IMR-90 (cell line): ENCODE results near the gene NANOS1. TPM values are rescaled to one million over a fixed set of nuclear protein-coding genes. Genes with fewer than 3 reads are reported as not detected.

Experiments used
- ATAC-seq: fragments of 200-7000 bp; cut with Tn5 transposase; 2 replicates; pipeline ENCODE4 v1.9.1; 2020; ENCODE audit warnings: low read depth, mild to moderate bottlenecking, moderate library complexity
- BruUV-seq: library from RNA; stranded (reverse); fragments of 400-500 nt; replicated peaks from 2 replicates; lab custom pipeline; 2021; lab: Mats Ljungman, UMichigan
- CTCF ChIA-PET: fragments of 300-600 bp; formaldehyde crosslinking; extraction: SDS; loops from one replicate; lab custom pipeline; 2021; ENCODE audit warnings: antibody characterized with exemption; lab: Yijun Ruan, JAX
- POLR2A ChIA-PET: fragments of 300-600 bp; sonication (Branson Sonifier 250); formaldehyde crosslinking; loops from one replicate; lab custom pipeline; 2022; ENCODE audit warnings: antibody characterized with exemption; ENCODE audit not compliant: unreplicated experiment; lab: Charles Lee
- DNase-seq: peaks from one replicate; pipeline ENCODE4 v3.0.0; 2013
- H2AFZ ChIP-seq: replicated peaks from 2 replicates; pipeline ENCODE3; 2013; ENCODE audit warnings: low read length, mild to moderate bottlenecking; ENCODE audit not compliant: poor library complexity
- H2AK5ac ChIP-seq: 2 replicates; pipeline ENCODE4 v1.6.1; 2013; ENCODE audit warnings: low read depth, low read length, inconsistent platforms
- H2AK9ac ChIP-seq: replicated peaks from 2 replicates; pipeline ENCODE3; 2013; ENCODE audit warnings: mild to moderate bottlenecking, low read depth, low read length, moderate library complexity; ENCODE audit not compliant: poor library complexity
- H2BK120ac ChIP-seq: 2 replicates; pipeline ENCODE4 v1.6.1; 2013; ENCODE audit warnings: low read depth, low read length, inconsistent platforms
- H2BK15ac ChIP-seq: 3 replicates; pipeline ENCODE4 v1.6.1; 2013; ENCODE audit warnings: low read depth, low read length, inconsistent platforms
- H2BK20ac ChIP-seq: 2 replicates; pipeline ENCODE4 v1.6.1; 2013; ENCODE audit warnings: low read depth, mild to moderate bottlenecking, inconsistent platforms, low read length, moderate library complexity
- H2BK5ac ChIP-seq: 2 replicates; pipeline ENCODE4 v1.6.1; 2013; ENCODE audit warnings: mild to moderate bottlenecking, low read depth, low read length, inconsistent platforms; ENCODE audit not compliant: poor library complexity, severe bottlenecking
- H3K14ac ChIP-seq: replicated peaks from 2 replicates; pipeline ENCODE4 v1.6.1; 2013; ENCODE audit warnings: low read depth, low read length, inconsistent platforms
- H3K18ac ChIP-seq: 2 replicates; pipeline ENCODE4 v1.6.1; 2013; ENCODE audit warnings: low read depth, low read length, control low read depth
- H3K23ac ChIP-seq: 2 replicates; pipeline ENCODE4 v1.6.1; 2013; ENCODE audit warnings: low read depth, low read length, inconsistent platforms
- H3K27ac ChIP-seq: 2 replicates; pipeline ENCODE4 v1.5.1; 2013; ENCODE audit warnings: mild to moderate bottlenecking, control low read depth, low read length; ENCODE audit not compliant: insufficient read depth
- H3K27me3 ChIP-seq: 2 replicates; pipeline ENCODE4 v1.6.1; 2013; ENCODE audit warnings: low read length; ENCODE audit not compliant: control insufficient read depth, insufficient read depth
- H3K36me3 ChIP-seq: 2 replicates; pipeline ENCODE4 v1.6.1; 2013; ENCODE audit warnings: low read length, mixed read lengths; ENCODE audit not compliant: control insufficient read depth, insufficient read depth
- H3K4ac ChIP-seq: 2 replicates; pipeline ENCODE4 v1.6.1; 2013; ENCODE audit warnings: low read depth, low read length, inconsistent platforms
- H3K4me1 ChIP-seq: 2 replicates; pipeline ENCODE4 v1.6.1; 2013; ENCODE audit warnings: low read length, mixed read lengths; ENCODE audit not compliant: control insufficient read depth, insufficient read depth
- H3K4me2 ChIP-seq: 2 replicates; pipeline ENCODE4 v1.6.1; 2013; ENCODE audit warnings: low read depth, mild to moderate bottlenecking, control low read depth, low read length, moderate library complexity
- H3K4me3 ChIP-seq: 2 replicates; pipeline ENCODE4 v1.5.1; 2013; ENCODE audit warnings: low read depth, mild to moderate bottlenecking, control low read depth, low read length, moderate library complexity; ENCODE audit not compliant: insufficient read depth
- H3K56ac ChIP-seq: 2 replicates; pipeline ENCODE4 v1.6.1; 2013; ENCODE audit warnings: low read length, inconsistent platforms; ENCODE audit not compliant: insufficient read depth; ENCODE audit errors: extremely low read depth
- H3K79me1 ChIP-seq, 2 experiments: 2 replicates each; pipeline ENCODE4 v1.6.1; 2013; ENCODE audit warnings: low read length in 2 of 2, inconsistent platforms in 1 of 2, low read depth in 1 of 2
- H3K9ac ChIP-seq: 2 replicates; pipeline ENCODE4 v1.6.1; 2013; ENCODE audit warnings: low read depth, low read length, control low read depth
- H3K9me1 ChIP-seq: 2 replicates; pipeline ENCODE4 v1.6.1; 2013; ENCODE audit warnings: low read length, inconsistent platforms; ENCODE audit not compliant: insufficient read depth
- H3K9me3 ChIP-seq: 2 replicates; pipeline ENCODE4 v1.6.1; 2013; ENCODE audit warnings: low read length; ENCODE audit not compliant: control insufficient read depth, insufficient read depth
- H4K20me1 ChIP-seq: 2 replicates; pipeline ENCODE4 v1.6.1; 2013; ENCODE audit warnings: low read length, inconsistent platforms; ENCODE audit not compliant: insufficient read depth
- H4K5ac ChIP-seq: 2 replicates; pipeline ENCODE4 v1.6.1; 2013; ENCODE audit warnings: mild to moderate bottlenecking, low read depth, low read length, control low read depth
- H4K8ac ChIP-seq, 2 experiments: 2 replicates each; pipeline ENCODE4 v1.6.1; 2013; ENCODE audit warnings: low read depth in 2 of 2, low read length in 2 of 2, control low read depth in 1 of 2, inconsistent platforms in 1 of 2
- H4K91ac ChIP-seq: 2 replicates; pipeline ENCODE4 v1.6.1; 2013; ENCODE audit warnings: low read depth, low read length, inconsistent platforms; ENCODE audit not compliant: insufficient read depth
- CEBPB ChIP-seq: IDR thresholded peaks from 2 replicates; pipeline ENCODE4 v1.6.1; 2012; ENCODE audit warnings: low read depth, low read length, improper control_type of control experiment
- RCOR1 ChIP-seq: IDR thresholded peaks from 2 replicates; pipeline ENCODE4 v1.6.1; 2012; ENCODE audit warnings: mild to moderate bottlenecking, low read length, improper control_type of control experiment; ENCODE audit not compliant: insufficient replicate concordance
- WGBS, 2 experiments: methylation state at CpG; one replicate each; pipeline versions ENCODE4 v1.1.5 to v1.1.7; 2013; ENCODE audit warnings: missing lambda C conversion rate in 2 of 2; ENCODE audit not compliant: insufficient read length in 1 of 2; ENCODE audit errors: extremely low coverage in 2 of 2; 5-methylcytosine and 5-hydroxymethylcytosine counted together
- dilution Hi-C: fragments of 300-500 bp; cut with HindIII; formaldehyde crosslinking; loops from one replicate; pipeline ENCODE4 v1.14.3; 2018; ENCODE audit warnings: low sequenced_read_pairs; ENCODE audit not compliant: unreplicated experiment
- in situ Hi-C: fragments of 300-500 bp; cut with MboI; formaldehyde crosslinking; loops from 3 replicates; pipeline ENCODE4 v1.14.3; 2019; ENCODE audit warnings: low sequenced_read_pairs, inconsistent platforms, mixed read lengths
- intact Hi-C: fragments of 100-400 bp; cut with micrococcal nuclease; formaldehyde crosslinking; loops from 2 replicates; pipeline ENCODE4 v1.10.0; 2022
- polyA plus RNA-seq, 3 experiments: library from polyadenylated mRNA; depleted of rRNA; stranded (reverse); fragments of >200 nt; gene quantifications; 2 replicates each; pipeline ENCODE4 v1.2.3, GENCODE V29; 2012; ENCODE audit warnings: low replicate concordance in 1 of 3
- total RNA-seq: library from RNA; depleted of rRNA; stranded (reverse); fragments of >200 nt; gene quantifications from 2 replicates; pipeline ENCODE4 v1.2.3, GENCODE V29; 2012

NANOS1 gene
- total and polyA plus RNA-seq, 2 of the 4 experiments (the other 2 are of a cell fraction): under 0.01 to 0.12 TPM

DNA sequence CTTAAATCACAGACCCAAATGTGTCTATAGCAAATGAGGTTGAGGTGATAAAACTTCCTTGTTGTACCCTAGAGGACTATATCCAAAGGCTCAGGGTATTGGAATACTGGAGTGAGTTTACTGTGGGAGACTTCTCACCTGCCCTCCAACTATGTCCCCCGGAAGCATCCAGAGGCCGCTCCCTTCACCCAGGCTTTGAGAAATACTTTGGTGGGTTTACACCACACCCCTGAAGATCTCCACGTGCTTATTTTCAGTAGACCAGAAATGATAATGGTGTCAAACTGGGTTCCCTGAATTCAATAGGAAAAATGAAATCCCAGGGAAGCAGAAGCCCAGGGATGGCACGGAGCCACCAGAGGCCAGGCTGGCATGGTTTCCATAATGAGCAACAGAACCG lies 31.3 kb upstream of the NANOS1 start:
- no peak overlapping the region for H2AK5ac ChIP-seq
- H4K5ac ChIP-seq: no peak overlapping the region
- no peak overlapping the region for H3K4me3 ChIP-seq
- H4K20me1 ChIP-seq: no peaks in the 10 kb centered on the region
- DNase-seq (no peak), ATAC-seq (no peak)
- H2AK9ac ChIP-seq: no peak overlapping the region
- H4K8ac ChIP-seq: no peak overlapping the region
- H3K4ac ChIP-seq: no peak overlapping the region
- 83% methylated on average over 1 of the region's 5 CpGs; no CpG with 5 or more reads in 1 of the 2 experiments for WGBS, 2 experiments
- no TSS peak for BruUV-seq
- ChIA-PET POLR2A (no interaction called here), CTCF (no interaction called here)
- H3K18ac ChIP-seq: no peak overlapping the region
- TF ChIP-seq RCOR1 (no peak), CEBPB (no peak)
- in situ Hi-C loops (no loop called here), intact Hi-C loops (no loop called here), dilution Hi-C loops (no loop called here)
- H3K4me1 ChIP-seq: no peaks in the 10 kb centered on the region
- H3K9me3 ChIP-seq: peaks cover 6% of the 10 kb centered on the region; the same call in 1 of the 2 replicates
- no peak overlapping the region for H2BK120ac ChIP-seq
- H3K4me2 ChIP-seq: no peak overlapping the region
- no peaks in the 10 kb centered on the region for H3K9me1 ChIP-seq
- H2AFZ ChIP-seq: no peak overlapping the region
- no peak overlapping the region for H3K23ac ChIP-seq
- H3K56ac ChIP-seq: no peak overlapping the region
- H3K79me1 ChIP-seq: no peaks in the 10 kb centered on the region
- no peak overlapping the region for H3K27ac ChIP-seq
- H3K9ac ChIP-seq: no peak overlapping the region
- peaks cover 48% of the 10 kb centered on the region for H3K27me3 ChIP-seq
- H3K14ac ChIP-seq: no peak overlapping the region
- H2BK5ac ChIP-seq: no peak overlapping the region
- no peaks in the 10 kb centered on the region for H3K36me3 ChIP-seq
- no peak overlapping the region for H2BK15ac ChIP-seq
- H4K91ac ChIP-seq: no peak overlapping the region
- H2BK20ac ChIP-seq: no peak overlapping the region
